HCT116 (cell line): Measurements from ENCODE around the gene ARL13B.

Experiments used
- CEBPB ChIP-seq: IDR thresholded peaks from 2 replicates; pipeline ENCODE4 v1.6.1; 2012; ENCODE audit warnings: low read depth
- EGR1 ChIP-seq: IDR thresholded peaks from 2 replicates; pipeline ENCODE4 v1.6.1; 2012; ENCODE audit warnings: low read depth
- EZH2 ChIP-seq: fragments of 200-600 bp; sonication (generic); IDR thresholded peaks from 2 replicates; pipeline ENCODE4 v1.6.1; 2017; ENCODE audit warnings: antibody characterized with exemption, mixed run types
- EZH2phosphoT487 ChIP-seq: fragments of 200-600 bp; IDR thresholded peaks from 2 replicates; pipeline ENCODE4 v1.6.1; 2018; ENCODE audit warnings: antibody characterized with exemption, borderline replicate concordance
- JUND ChIP-seq: IDR thresholded peaks from 2 replicates; pipeline ENCODE4 v1.6.1; 2012
- POLR2A ChIP-seq: IDR thresholded peaks from 2 replicates; pipeline ENCODE4 v1.7.0; 2011; ENCODE audit warnings: borderline replicate concordance; ENCODE audit not compliant: insufficient read depth, insufficient read length; ENCODE audit errors: extremely low read depth
- REST ChIP-seq: IDR thresholded peaks from 2 replicates; pipeline ENCODE4 v1.6.1; 2012; ENCODE audit warnings: low read depth
- ZFX ChIP-seq: fragments of 450-650 bp; IDR thresholded peaks from 2 replicates; pipeline ENCODE4 v1.6.1; 2017
- TF ChIP-seq, protein P1 (sequence below), 3 experiments: fragments of 200-600 bp in 1 of 3; sonication (generic) in 1 of 3; IDR thresholded peaks in 2 of 3; conservative IDR thresholded peaks in 1 of 3; 2 replicates each; pipeline ENCODE4 v1.5.1; 2012 to 2017; ENCODE audit warnings: low read depth in 2 of 3, low read length in 2 of 3, antibody characterized with exemption in 1 of 3, borderline replicate concordance in 1 of 3, control low read depth in 1 of 3, mild to moderate bottlenecking in 1 of 3, mixed read lengths in 1 of 3, mixed run types in 1 of 3, moderate library complexity in 1 of 3; ENCODE audit not compliant: insufficient read depth in 1 of 3

DNA sequence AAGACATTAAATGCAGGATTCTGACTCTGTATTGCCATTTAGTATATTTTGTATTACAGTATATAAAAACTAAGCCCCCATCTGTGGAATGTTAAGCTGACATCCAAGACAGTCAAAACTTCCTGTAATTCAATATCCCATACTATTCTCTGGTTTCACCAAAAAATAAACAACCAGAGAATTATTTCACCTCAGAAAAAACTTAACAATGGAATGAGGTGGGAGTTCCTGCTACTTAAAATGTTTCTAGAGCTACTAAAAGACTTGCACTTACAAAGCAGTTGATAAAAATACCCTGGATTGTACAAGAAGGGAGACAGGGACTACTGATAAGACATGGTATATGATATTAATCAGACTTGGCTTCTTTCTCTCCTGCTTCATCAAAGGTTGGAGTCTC is 8.3 kb downstream of the ARL13B start:
- no peak for TF ChIP-seq REST
- TF ChIP-seq, protein P1, sequence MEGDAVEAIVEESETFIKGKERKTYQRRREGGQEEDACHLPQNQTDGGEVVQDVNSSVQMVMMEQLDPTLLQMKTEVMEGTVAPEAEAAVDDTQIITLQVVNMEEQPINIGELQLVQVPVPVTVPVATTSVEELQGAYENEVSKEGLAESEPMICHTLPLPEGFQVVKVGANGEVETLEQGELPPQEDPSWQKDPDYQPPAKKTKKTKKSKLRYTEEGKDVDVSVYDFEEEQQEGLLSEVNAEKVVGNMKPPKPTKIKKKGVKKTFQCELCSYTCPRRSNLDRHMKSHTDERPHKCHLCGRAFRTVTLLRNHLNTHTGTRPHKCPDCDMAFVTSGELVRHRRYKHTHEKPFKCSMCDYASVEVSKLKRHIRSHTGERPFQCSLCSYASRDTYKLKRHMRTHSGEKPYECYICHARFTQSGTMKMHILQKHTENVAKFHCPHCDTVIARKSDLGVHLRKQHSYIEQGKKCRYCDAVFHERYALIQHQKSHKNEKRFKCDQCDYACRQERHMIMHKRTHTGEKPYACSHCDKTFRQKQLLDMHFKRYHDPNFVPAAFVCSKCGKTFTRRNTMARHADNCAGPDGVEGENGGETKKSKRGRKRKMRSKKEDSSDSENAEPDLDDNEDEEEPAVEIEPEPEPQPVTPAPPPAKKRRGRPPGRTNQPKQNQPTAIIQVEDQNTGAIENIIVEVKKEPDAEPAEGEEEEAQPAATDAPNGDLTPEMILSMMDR (IDR thresholded peaks at IDR 0.05 in 2 of 3, conservative IDR thresholded peaks at IDR 0.05 in 1 of 3; ENCODE audit: borderline replicate concordance in 1 of 3, insufficient read depth in 1 of 3, low read depth in 2 of 3, low read length in 2 of 3) = no peak
- TF ChIP-seq CEBPB = no peak
- no peak for TF ChIP-seq EZH2
- TF ChIP-seq POLR2A = no peak
- TF ChIP-seq JUND = no peak
- TF ChIP-seq ZFX = no peak
- no peak for TF ChIP-seq EGR1
- no peak for TF ChIP-seq EZH2phosphoT487
